ENCODE results near the gene PANK2.

- TF ChIP-seq CTCF (IDR thresholded peaks at IDR 0.05): no peak
- no peak for TF ChIP-seq POLR2A (IDR thresholded peaks at IDR 0.05)
These were observed 40.5 kb downstream of the PANK2 start for GRCh38 chr20:3929713-3930060.

Measured in testis (tissue), 2 donors.